Transverse colon (tissue), 4 donors: ENCODE results near the gene ARHGEF4. TPM values are rescaled to one million over a fixed set of nuclear protein-coding genes. Genes with fewer than 3 reads are reported as not detected.

Experiments used
- DNase-seq: peaks from one replicate; pipeline ENCODE4 v3.0.0-alpha.2; 2019
- H3K27ac ChIP-seq, 4 donors: fragments of 200-600 bp; sonication (generic); 2 replicates each; pipeline ENCODE4 v1.5.1; 2016 to 2018; ENCODE audit warnings: inconsistent platforms in 4 of 4
- H3K27me3 ChIP-seq: fragments of 200-600 bp; sonication (generic); 2 replicates; pipeline ENCODE4 v1.5.1; 2017; ENCODE audit warnings: inconsistent platforms
- H3K36me3 ChIP-seq, 4 donors: fragments of 200-600 bp; sonication (generic); 2 replicates each; pipeline ENCODE4 v1.5.1; 2017 to 2019; ENCODE audit warnings: inconsistent platforms in 4 of 4
- H3K4me1 ChIP-seq, 4 donors: fragments of 200-600 bp; sonication (generic); 2 replicates each; pipeline ENCODE4 v1.5.1; 2017 to 2020; ENCODE audit warnings: inconsistent platforms in 4 of 4
- H3K4me3 ChIP-seq, 4 donors: fragments of 200-600 bp; sonication (generic); 1 replicate in 1 of 4; 2 replicates in 3 of 4; pipeline versions ENCODE4 v1.5.1 to v1.6.1; 2017 to 2019; ENCODE audit warnings: inconsistent platforms in 4 of 4
- H3K9me3 ChIP-seq, 2 donors: fragments of 200-600 bp; sonication (generic); 2 replicates each; pipeline ENCODE4 v1.5.1; 2017 to 2019; ENCODE audit warnings: inconsistent platforms in 2 of 2
- CTCF ChIP-seq, 5 experiments: fragments of 200-600 bp in 3 of 5; fragments of 450-650 bp in 2 of 5; sonication (generic) in 3 of 5; IDR thresholded peaks; 1 replicate in 2 of 5; 2 replicates in 3 of 5; pipeline ENCODE4 v1.5.1; 2016 to 2017; ENCODE audit warnings: antibody characterized with exemption in 5 of 5, inconsistent platforms in 3 of 5, mild to moderate bottlenecking in 2 of 5, moderate library complexity in 1 of 5
- EP300 ChIP-seq: sonication (generic); formaldehyde crosslinking; IDR thresholded peaks from one replicate; pipeline ENCODE4 v1.6.1; 2017; ENCODE audit warnings: antibody characterized with exemption, low read depth
- POLR2A ChIP-seq: fragments of 450-650 bp; IDR thresholded peaks from one replicate; pipeline ENCODE4 v1.6.1; 2016; ENCODE audit warnings: antibody characterized with exemption, mild to moderate bottlenecking, moderate library complexity
- POLR2AphosphoS5 ChIP-seq, 3 donors: sonication (generic); formaldehyde crosslinking; IDR thresholded peaks; one replicate each; pipeline ENCODE4 v1.6.1; 2016; ENCODE audit warnings: antibody characterized with exemption in 3 of 3
- WGBS, 2 donors: methylation state at CpG; one replicate each; pipeline ENCODE4 v1.1.5; 2018; ENCODE audit warnings: low coverage in 1 of 2; 5-methylcytosine and 5-hydroxymethylcytosine counted together
- in situ Hi-C, 4 donors: fragments of 200-750 bp; cut with MboI; loops; one replicate each; pipeline versions ENCODE4 v1.15.0 to v1.15.1; 2017; ENCODE audit warnings: low sequenced_read_pairs in 3 of 4, low pct_ligation_motif_present in 1 of 4, low pct_unique_long_range_greater_than_20kb in 1 of 4
- intact Hi-C: fragments of 100-400 bp; cut with DNase I; formaldehyde crosslinking; loops from one replicate; pipeline ENCODE4 v1.15.1; 2023; ENCODE audit warnings: low total_unique reads
- total RNA-seq, 4 donors: library from RNA; depleted of rRNA; stranded (reverse); fragments of >200 nt; gene quantifications; one replicate each; pipeline ENCODE4 v1.1.0, GENCODE V29; 2016

ARHGEF4 gene
- total RNA-seq, 4 donors from 2014 or later, result 1.2 to 16.8 (median 1.7) TPM

GRCh38 chr2:130947967-130948366 is 111.3 kb downstream of the ARHGEF4 start:
- Histone ChIP-seq H3K27ac (no peak overlapping the region), H3K4me3 (no peak overlapping the region), H3K9me3 (peaks cover 13% of the 10 kb centered on the region in 2 donors), H3K36me3 (no peaks in the 10 kb centered on the region), H3K4me1 (no peaks in the 10 kb centered on the region), H3K27me3 (peaks cover 3% of the 10 kb centered on the region)
- TF ChIP-seq CTCF (IDR thresholded peaks at IDR 0.05) (no peak), EP300 (no peak), POLR2AphosphoS5 (IDR thresholded peaks at IDR 0.05) (no peak), POLR2A (no peak)
- no peak for DNase-seq
- intact Hi-C loops, result no loop called here
- in situ Hi-C loops, result no loop called here
- WGBS, 2 donors, result 80% methylated on average over 6 of the region's 6 CpGs; no CpG with 5 or more reads in 1 of the 2 donors

GRCh38 chr2:130949954-130950353 is 113.2 kb downstream of the ARHGEF4 start:
- H3K9me3 ChIP-seq, result peaks cover 8 to 12% of the 10 kb centered on the region in 2 donors
- H3K27me3 ChIP-seq, result peaks cover 3% of the 10 kb centered on the region

GRCh38 chr2:130951018-130951417 is 114.3 kb downstream of the ARHGEF4 start:
- H3K36me3 ChIP-seq, result no peaks in the 10 kb centered on the region
- TF ChIP-seq CTCF (IDR thresholded peaks at IDR 0.05) (no peak), POLR2A (no peak), EP300 (no peak), POLR2AphosphoS5 (IDR thresholded peaks at IDR 0.05) (no peak)
- DNase-seq, result no peak
- peaks cover 8 to 15% of the 10 kb centered on the region in 2 donors for H3K9me3 ChIP-seq
- no peak overlapping the region for H3K4me3 ChIP-seq
- H3K27ac ChIP-seq, result no peak overlapping the region
- peaks cover 3% of the 10 kb centered on the region for H3K27me3 ChIP-seq
- in situ Hi-C loops (no loop called here), intact Hi-C loops (no loop called here)
- H3K4me1 ChIP-seq, result no peaks in the 10 kb centered on the region

More at GRCh38 chr2:130949954-130950353, 113.2 kb downstream of the ARHGEF4 start:
- Histone ChIP-seq H3K4me3 (no peak overlapping the region), H3K4me1 (no peaks in the 10 kb centered on the region), H3K27ac (no peak overlapping the region), H3K36me3 (no peaks in the 10 kb centered on the region)
- in situ Hi-C loops, result no loop called here
- DNase-seq, result no peak
- WGBS, 2 donors, result 57% methylated on average over 6 of the region's 6 CpGs; no CpG with 5 or more reads in 1 of the 2 donors
- intact Hi-C loops, result no loop called here
- TF ChIP-seq POLR2AphosphoS5 (IDR thresholded peaks at IDR 0.05), result no peak
- no peak for TF ChIP-seq CTCF (IDR thresholded peaks at IDR 0.05)
- TF ChIP-seq EP300, result no peak
- no peak for TF ChIP-seq POLR2A

GRCh38 chr2:130954873-130955272 is 118.2 kb downstream of the ARHGEF4 start:
- 63 to 91% methylated on average over 1 of the region's 1 CpG for WGBS, 2 donors
- Histone ChIP-seq H3K36me3 (no peaks in the 10 kb centered on the region), H3K27me3 (peaks cover under 1% of the 10 kb centered on the region), H3K27ac (no peak overlapping the region), H3K9me3 (peaks cover 8 to 15% of the 10 kb centered on the region in 2 donors), H3K4me3 (no peak overlapping the region), H3K4me1 (no peaks in the 10 kb centered on the region)
- in situ Hi-C loops (no loop called here), intact Hi-C loops (no loop called here)
- TF ChIP-seq POLR2A (no peak), POLR2AphosphoS5 (IDR thresholded peaks at IDR 0.05) (no peak), EP300 (no peak)
- DNase-seq, result no peak

- in situ Hi-C loops, result no loop called here
- H3K36me3 ChIP-seq, result no peaks in the 10 kb centered on the region
- DNase-seq, result no peak
- H3K27ac ChIP-seq, result no peak overlapping the region
- H3K27me3 ChIP-seq, result peaks cover 20% of the 10 kb centered on the region
- WGBS, 2 donors, result 30 to 33% methylated on average over 2 of the region's 2 CpGs
- no peaks in the 10 kb centered on the region for H3K4me1 ChIP-seq
- TF ChIP-seq POLR2A, result no peak
- no peak for TF ChIP-seq CTCF (IDR thresholded peaks at IDR 0.05)
- TF ChIP-seq EP300, result no peak
- no peak for TF ChIP-seq POLR2AphosphoS5 (IDR thresholded peaks at IDR 0.05)
- no peak overlapping the region for H3K4me3 ChIP-seq
- intact Hi-C loops, result no loop called here
- H3K9me3 ChIP-seq, result peaks cover 8 to 15% of the 10 kb centered on the region in 2 donors
These were observed 121.2 kb downstream of the ARHGEF4 start for GRCh38 chr2:130957915-130958314.
